Measurements from ENCODE around the gene MATCAP1.

MATCAP1 gene

DNA sequence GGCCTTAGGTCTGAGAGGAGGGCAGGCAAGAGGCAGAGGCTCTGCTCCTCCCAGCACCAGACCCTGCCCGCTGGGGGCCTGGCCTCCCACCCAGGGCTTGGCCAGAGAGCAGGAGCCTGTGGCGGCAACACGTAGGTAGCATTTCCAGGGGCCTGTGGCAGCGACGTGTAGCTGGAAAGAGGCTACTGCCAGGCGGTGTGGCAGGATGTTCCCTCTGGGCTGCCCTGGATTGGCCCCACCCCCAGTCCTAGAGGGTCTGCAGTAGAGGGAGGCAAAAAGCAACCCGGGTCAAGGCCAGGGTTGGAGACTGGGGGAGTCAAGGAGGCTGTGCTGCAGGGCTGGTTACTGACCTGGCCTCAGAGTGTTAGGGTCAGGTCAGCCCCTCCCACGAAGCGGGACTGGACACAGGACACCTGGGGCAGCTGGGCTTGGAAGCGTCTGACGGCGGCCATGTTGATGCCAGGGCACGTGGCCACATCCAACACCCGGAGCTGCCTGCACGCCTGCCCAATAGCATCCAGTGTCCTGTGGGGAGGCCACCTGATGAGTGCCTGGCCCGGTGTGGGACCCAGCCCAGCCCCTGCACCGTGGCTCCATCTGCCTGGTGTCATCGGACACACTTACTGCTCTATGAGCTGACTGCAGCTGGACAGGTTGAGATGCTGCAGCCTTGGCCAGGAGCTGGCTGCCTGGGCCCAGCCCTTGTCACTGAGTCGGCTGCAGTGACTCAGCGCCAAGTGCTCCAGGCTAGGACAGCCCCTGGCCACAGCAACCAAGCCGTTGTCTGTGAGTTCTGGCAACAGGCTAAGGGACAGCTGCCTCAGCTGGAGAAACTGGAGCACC is 23.7 kb upstream of the MATCAP1 start:
- DNase-seq = no peak

DNA sequence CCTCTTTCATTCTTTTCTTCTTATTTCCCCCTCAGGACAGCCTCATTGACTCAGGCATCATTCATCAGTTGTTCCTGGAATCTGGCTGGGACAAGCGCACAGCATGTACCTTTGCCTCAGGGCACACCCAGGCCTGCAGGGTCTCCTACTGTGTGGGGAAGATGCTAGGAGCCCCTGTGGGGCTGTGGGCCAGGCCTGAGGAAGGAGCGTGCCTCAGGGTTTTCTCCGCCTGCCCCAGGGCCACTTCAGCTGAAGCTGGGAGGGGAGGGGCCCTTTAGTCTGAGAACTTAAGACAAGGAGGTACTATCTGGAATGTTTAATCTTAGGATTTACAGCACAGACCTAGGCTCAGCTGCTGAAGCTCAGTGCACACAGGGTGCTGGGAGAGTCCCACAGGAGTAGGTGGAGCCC is 23.1 kb upstream of the MATCAP1 start:
- DNase-seq = no peak

DNA sequence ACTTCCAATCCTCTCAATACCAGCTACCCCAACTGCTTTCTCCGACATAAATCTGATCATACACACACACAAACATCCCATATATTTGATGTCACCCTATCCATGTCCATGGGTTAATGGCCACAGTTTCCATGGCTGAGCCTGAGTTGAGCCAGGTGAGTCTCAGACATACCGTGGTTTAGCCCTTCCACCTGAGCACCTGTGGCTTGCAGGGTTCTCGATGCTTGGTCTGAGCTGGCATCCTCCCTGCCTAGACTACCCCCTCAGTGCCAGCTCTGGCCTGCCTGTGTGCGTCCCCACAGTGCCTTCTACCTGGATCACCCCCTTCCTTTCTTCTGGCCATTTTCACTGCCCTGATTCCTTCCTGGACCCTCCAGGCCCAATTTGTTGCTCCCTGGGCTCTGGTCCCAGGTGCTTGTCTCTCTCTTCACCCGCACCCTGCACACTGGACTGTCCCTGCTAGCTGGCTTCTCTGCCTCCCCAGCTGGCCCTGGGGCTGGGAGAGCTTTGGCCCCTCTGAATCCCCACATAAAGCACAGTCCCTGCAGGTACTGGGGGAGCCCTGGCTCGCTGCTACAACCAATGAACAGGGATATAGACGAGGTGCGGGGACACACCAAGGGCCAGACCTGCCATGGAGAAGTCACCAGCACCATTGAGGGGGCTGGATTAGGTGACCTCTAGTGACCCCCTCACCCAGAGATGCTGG is 22.5 kb upstream of the MATCAP1 start:
- DNase-seq = no peak

DNA sequence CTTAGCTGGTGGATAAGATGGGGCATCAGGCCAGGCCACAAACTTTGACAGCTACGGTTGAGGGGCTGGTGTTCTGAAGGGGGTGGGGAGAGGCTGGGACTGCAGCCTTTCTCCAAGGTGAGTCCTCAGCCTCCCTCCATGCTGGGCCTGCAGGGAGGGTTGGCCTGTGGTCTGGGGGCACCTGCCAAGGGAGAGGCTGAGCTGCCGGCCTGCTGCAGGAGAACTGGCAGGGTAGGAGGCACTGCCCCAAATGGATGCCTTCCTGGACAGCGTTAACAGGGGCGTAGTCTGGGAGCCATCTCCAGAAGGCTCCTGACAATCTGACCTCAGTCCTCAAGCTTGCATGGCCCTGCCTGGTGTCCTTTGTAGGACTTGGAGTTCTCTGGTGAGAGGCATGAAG is 20.3 kb upstream of the MATCAP1 start:
- DNase-seq = no peak

DNA sequence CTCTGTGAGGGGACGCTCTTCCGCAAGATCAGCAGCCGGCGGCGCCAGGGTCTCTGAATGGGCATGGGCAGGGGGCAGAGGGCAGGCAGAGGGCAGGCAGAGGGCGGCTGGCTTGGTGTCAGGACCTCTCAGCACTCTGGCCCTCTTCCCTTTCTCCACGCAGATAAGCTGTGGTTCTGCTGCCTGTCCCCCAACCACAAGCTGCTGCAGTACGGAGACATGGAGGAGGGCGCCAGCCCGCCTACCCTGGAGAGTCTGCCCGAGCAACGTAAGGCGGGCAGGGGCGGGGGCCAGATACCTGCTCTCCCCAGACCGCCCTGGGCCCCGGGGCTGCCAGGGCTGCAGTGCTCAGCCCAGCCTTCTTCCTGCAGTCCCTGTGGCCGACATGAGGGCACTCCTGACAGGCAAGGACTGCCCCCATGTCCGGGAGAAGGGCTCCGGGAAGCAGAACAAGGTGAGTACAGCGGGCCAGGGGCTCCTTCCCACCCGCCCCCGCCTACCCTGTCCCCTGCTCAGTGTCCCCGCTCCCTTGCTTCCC is 19.3 kb upstream of the MATCAP1 start:
- DNase-seq = no peak

- DNase-seq = no peak
These were observed 18.7 kb upstream of the MATCAP1 start for GRCh38 chr16:67202426-67202825.

DNA sequence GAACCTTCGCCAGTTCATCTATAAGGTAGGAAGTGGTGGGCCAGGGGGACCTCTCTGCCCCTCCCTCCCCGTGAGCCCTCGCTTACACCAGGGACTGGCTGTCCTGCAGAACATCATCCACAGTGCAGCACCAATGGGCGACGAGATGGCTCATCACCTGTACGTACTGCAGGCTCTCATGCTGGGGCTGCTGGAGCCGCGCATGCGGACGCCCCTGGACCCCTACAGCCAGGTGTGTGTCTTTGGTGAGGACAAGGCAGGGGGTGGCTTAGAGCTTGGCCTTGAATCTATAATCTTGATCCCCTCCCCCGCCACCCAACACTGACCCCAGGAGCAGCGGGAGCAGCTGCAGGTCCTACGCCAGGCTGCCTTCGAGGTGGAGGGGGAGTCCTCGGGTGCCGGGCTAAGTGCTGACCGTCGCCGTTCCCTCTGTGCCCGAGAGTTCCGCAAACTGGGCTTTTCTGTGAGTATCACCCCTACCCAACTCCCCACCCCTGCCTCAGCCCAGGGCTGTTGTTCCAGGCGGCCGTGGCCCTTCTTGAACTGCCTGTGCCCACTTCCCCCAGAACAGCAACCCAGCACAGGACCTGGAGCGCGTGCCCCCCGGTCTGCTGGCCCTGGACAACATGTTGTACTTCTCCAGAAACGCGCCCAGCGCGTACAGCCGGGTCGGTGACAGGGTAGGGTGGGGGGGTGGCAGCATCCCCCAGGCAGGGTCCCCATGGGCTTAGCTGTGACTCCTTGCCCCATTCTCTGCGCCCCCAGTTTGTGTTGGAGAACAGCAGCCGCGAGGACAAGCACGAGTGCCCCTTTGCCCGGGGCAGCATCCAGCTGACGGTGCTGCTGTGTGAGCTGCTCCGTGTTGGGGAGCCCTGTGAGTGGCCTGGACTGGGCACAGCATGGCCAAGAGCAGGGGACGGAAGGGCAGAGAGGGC is 17.9 kb upstream of the MATCAP1 start:
- no peak for DNase-seq

DNA sequence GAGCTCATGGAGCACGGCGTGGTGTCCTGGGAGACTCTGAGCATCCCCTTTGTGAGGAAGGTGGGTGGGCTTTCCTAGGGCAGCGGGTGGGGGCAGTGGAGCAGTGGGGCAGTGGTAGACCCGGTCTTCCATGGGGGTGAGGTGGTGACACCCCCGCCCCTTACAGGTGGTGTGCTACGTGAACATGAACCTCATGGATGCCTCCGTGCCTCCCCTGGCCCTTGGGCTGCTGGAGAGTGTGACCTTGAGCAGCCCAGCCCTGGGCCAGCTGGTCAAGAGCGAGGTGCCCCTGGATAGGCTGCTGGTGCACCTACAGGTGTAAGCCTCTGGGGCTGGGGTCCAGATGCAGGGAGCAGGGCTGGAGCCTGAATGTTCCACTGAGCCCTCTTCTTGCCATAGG is 16.7 kb upstream of the MATCAP1 start:
- DNase-seq = no peak

DNA sequence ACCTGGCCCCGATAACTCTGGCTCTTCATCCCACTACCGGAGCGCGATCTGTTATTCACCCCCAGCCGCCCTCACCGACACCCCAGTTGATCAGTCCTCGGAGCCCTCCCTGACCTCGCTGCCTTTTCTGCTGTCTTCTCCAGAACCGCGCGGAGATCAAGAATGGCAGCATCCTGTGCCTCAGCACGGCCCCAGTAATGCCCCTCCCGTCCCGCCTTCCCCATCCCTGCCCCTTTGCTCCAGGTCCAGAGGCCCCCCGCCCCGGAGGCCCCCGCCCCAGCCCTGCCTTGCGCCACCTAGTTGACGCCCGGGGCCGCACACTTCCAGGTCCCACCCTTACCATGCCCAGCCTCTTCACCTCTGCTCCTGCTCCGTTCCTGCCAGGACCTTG is 16.0 kb upstream of the MATCAP1 start:
- DNase-seq = no peak

DNA sequence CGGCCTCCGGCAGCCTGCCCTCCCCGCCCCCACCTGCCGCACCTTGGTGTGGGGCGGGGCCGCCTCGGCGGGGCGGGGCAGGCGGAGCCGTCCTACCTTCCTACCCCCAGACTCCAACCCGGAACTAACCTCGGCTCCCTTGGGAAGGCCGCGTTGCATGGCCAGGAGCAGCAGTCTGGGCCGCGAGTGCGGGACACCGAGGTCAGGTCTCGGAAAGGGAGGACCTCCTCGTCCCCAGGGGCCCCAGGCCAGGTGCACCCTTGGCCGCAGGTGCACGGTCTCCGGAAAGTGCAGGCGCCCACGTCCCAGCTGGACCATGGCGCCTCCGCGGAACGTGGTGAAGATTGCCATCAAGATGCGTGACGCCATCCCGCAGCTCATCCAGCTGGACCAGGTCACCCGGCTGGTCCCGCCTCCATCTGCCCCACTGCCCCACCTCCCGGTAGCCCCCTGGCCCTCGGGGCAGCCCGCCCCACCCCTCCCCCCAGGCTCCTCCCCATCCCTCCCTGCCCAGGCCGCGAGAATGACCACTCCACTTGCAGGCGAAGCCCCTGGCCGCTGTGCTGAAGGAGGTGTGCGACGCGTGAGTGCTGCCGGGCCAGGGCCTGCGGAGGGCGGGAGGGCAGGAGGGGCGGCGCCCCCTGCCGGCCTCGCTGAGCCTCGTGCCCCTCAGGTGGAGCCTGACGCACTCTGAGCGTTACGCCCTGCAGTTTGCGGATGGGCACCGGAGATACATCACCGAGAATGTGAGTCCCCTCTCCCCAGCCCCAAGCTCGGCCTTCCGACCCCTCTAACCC is 15.4 kb upstream of the MATCAP1 start, which contains the start of gene ELMO3:
Gene ELMO3 (plus strand): TSS at position 121 of the 797 bp plus-strand sequence. CDS start 196 bp downstream, at position 317.
- DNase-seq = no peak

GRCh38 chr16:67198238-67198734 is 14.5 kb upstream of the MATCAP1 start:
- DNase-seq = peak; percentile 64

DNA sequence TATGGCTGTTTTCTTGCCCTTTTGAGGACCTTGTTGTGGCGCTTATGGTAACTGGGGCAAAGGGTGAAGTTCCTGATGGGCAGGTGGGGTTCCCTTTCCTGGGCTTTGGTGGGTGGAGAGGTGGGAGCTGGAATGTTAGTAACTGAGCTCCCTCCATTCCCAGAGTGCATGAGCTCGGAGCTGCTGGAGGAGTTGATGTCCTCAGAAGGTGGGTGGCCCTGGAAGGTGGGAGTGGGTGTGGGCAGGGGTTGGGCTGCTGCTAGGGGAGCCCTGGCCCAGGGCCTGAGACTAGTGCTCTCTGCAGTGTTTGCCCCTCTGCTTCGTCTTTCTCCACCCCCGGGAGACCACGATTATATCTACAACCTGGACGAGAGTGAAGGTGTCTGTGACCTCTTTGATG is 13.9 kb upstream of the MATCAP1 start:
- no peak for DNase-seq

DNA sequence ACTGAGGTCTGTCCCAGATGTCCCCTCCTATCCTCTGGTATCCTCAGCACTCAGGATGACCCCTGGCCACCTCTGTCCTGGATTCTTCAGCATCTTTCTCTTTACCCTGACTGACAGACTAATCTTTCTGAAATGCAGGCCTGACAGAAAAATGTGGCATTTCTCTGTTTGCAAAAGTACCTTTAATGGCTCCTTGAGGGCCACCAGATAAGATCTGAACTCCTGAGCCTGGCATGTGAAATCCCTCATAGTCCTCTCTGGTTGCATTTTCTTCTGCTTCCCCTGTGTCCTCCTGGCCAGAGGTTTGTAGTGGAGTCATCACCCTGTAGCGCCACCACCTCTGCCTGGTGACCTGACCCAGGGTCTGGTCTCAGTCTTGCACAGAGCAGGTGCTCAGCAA is 13.1 kb upstream of the MATCAP1 start:
- DNase-seq = no peak

DNA sequence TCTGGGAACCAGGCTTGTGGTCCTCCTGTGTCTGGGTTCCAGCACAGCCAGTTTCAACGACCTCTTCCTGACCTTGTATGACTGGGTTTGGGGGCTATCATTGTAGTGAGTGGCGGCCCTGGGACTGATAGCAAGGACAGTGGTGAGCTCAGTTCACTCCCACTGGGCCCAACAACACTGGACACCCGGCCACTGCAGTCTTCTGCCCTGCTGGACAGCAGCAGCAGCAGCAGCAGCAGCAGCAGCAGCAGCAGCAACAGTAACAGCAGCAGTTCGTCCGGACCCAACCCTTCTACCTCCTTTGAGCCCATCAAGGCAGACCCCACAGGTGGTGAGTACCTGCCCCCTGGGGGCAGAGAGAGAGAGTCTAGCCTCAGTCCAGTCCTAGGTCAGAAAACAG is 11.9 kb upstream of the MATCAP1 start:
- no peak for DNase-seq

GRCh38 chr16:67194260-67194659 is 10.5 kb upstream of the MATCAP1 start:
- DNase-seq = no peak

GRCh38 chr16:67193536-67193935 is 9.8 kb upstream of the MATCAP1 start:
- DNase-seq = no peak

GRCh38 chr16:67192781-67193361 is 9.1 kb upstream of the MATCAP1 start:
- no peak for DNase-seq

DNA sequence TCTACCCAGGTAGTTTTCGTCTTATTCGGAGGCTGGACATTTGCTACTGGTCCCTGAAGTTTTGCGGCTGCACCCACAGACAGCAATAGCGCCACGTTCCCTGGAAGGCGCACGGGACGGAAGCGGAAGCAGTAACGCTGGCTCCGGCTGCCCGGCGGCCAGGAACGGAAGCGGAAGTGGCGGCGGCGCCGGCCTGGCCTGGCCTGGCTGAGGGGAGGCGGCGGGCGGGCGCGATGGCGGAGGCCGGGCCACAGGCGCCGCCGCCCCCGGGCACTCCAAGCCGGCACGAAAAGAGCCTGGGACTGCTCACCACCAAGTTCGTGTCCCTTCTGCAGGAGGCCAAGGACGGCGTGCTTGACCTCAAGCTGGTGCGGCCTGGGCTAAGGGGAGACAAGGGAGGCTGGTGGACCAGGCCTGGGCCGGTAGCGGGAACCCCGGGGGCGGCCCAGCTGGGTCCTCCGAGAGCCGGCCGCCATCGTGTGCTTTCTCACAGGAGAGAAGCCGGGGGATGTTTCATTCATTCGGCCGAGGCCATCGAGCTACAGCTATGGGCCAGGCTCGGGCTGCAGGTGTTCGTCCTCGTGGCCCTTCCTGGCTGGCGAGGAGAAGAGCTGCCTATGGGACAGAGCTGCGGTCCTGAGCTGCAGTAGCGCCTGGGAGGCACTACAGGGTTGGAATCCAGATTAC is 8.4 kb upstream of the MATCAP1 start, which contains the start of gene E2F4:
Gene E2F4 (plus strand): TSS at position 161 of the 687 bp plus-strand sequence. CDS start 73 bp downstream, at position 234.
- peak; percentile 96 for DNase-seq

GRCh38 chr16:67191411-67191994 is 7.7 kb upstream of the MATCAP1 start:
- no peak for DNase-seq
